DOHH2 (cell line): Measurements from ENCODE around the gene PLIN5.

Experiments
- H3F3A ChIP-seq: fragments of 200-600 bp; sonication (generic), shearing (Covaris generic); 2 replicates; pipeline ENCODE4 v1.6.0; 2016; ENCODE audit warnings: antibody characterized with exemption, mild to moderate bottlenecking; ENCODE audit not compliant: control insufficient read depth, insufficient read depth
- H3K27ac ChIP-seq: fragments of 200-600 bp; sonication (generic); 2 replicates; pipeline ENCODE4 v1.5.1; 2014; ENCODE audit warnings: low read depth, mild to moderate bottlenecking, low read length, moderate library complexity
- H3K27me3 ChIP-seq: fragments of 200-600 bp; sonication (generic); 2 replicates; pipeline ENCODE4 v1.6.1; 2014; ENCODE audit warnings: mild to moderate bottlenecking, low read length, mixed read lengths; ENCODE audit not compliant: control insufficient read depth
- H3K36me3 ChIP-seq: fragments of 200-600 bp; sonication (generic); 2 replicates; pipeline ENCODE4 v1.6.1; 2014; ENCODE audit warnings: mild to moderate bottlenecking, low read length, moderate library complexity, mixed read lengths; ENCODE audit not compliant: control insufficient read depth
- H3K4me1 ChIP-seq: fragments of 200-600 bp; sonication (generic); 2 replicates; pipeline ENCODE4 v1.6.1; 2014; ENCODE audit warnings: mild to moderate bottlenecking, low read length, mixed read lengths; ENCODE audit not compliant: control insufficient read depth
- H3K4me2 ChIP-seq: fragments of 200-600 bp; sonication (generic); 2 replicates; pipeline ENCODE4 v1.6.0; 2014; ENCODE audit warnings: mild to moderate bottlenecking, low read length, moderate library complexity
- H3K4me3 ChIP-seq: fragments of 200-600 bp; sonication (generic); 2 replicates; pipeline ENCODE4 v1.5.1; 2014; ENCODE audit warnings: mild to moderate bottlenecking, low read length, mixed read lengths
- H3K79me2 ChIP-seq: fragments of 200-600 bp; sonication (generic); 2 replicates; pipeline ENCODE4 v1.6.1; 2014; ENCODE audit warnings: mild to moderate bottlenecking, low read length, mixed read lengths; ENCODE audit not compliant: control insufficient read depth
- H3K9me2 ChIP-seq: fragments of 200-600 bp; sonication (generic); replicated peaks from 2 replicates; pipeline ENCODE4 v1.6.1; 2014; ENCODE audit warnings: mild to moderate bottlenecking, low read length, mixed read lengths; ENCODE audit not compliant: control insufficient read depth
- H3K9me3 ChIP-seq: fragments of 200-600 bp; sonication (generic); 2 replicates; pipeline ENCODE4 v1.6.1; 2014; ENCODE audit warnings: antibody characterized with exemption, low read length, mixed read lengths; ENCODE audit not compliant: control insufficient read depth, insufficient read depth
- H4K20me1 ChIP-seq: fragments of 200-600 bp; sonication (generic); 2 replicates; pipeline ENCODE4 v1.6.0; 2014; ENCODE audit warnings: low read depth, mild to moderate bottlenecking, antibody characterized with exemption, low read length, moderate library complexity; ENCODE audit not compliant: control insufficient read depth, insufficient read depth
- EZH2phosphoT487 ChIP-seq: fragments of 200-600 bp; sonication (generic); IDR thresholded peaks from 2 replicates; pipeline ENCODE4 v1.6.1; 2017; ENCODE audit warnings: borderline replicate concordance, mild to moderate bottlenecking, antibody characterized with exemption, low read length, moderate library complexity, mixed read lengths
- TF ChIP-seq, protein P1 (sequence below): fragments of 200-600 bp; sonication (generic); IDR thresholded peaks from one replicate; pipeline ENCODE4 v1.5.1; 2014; ENCODE audit warnings: antibody characterized with exemption, mild to moderate bottlenecking, low read depth, low read length; ENCODE audit not compliant: poor library complexity, severe bottlenecking

PLIN5 gene

DNA sequence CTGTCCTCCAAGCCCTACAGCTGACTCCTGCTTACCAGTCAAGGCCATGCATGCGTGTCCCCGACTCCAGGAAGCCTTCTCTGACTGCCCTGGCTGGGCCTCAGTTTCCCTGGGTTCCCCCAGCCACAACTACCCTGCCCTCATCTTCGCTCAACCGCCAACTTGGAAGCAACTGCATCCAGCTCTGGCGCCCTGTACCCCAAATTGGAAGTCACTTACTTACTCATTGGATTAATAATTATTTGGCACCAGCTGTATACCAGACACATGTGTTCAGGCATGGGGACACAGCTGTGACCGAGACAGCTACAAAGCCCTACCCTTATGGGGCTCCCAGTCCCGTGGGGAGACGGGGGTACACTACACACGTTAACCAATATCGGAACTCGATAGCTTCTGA, 35.4 kb upstream of the PLIN5 start:
- no peaks in the 10 kb centered on the region for H3K36me3 ChIP-seq
- peaks cover 10% of the 10 kb centered on the region for H3K27me3 ChIP-seq
- no peak overlapping the region for H3K4me2 ChIP-seq
- no peaks in the 10 kb centered on the region for H4K20me1 ChIP-seq
- peaks cover 3% of the 10 kb centered on the region; the same call in 1 of the 2 replicates for H3K4me1 ChIP-seq
- H3K4me3 ChIP-seq, result no peak overlapping the region
- H3K27ac ChIP-seq, result no peak overlapping the region
- no peaks in the 10 kb centered on the region for H3F3A ChIP-seq
- no peaks in the 10 kb centered on the region for H3K9me2 ChIP-seq
- no peaks in the 10 kb centered on the region for H3K79me2 ChIP-seq
- H3K9me3 ChIP-seq, result no peaks in the 10 kb centered on the region
- TF ChIP-seq, protein P1, sequence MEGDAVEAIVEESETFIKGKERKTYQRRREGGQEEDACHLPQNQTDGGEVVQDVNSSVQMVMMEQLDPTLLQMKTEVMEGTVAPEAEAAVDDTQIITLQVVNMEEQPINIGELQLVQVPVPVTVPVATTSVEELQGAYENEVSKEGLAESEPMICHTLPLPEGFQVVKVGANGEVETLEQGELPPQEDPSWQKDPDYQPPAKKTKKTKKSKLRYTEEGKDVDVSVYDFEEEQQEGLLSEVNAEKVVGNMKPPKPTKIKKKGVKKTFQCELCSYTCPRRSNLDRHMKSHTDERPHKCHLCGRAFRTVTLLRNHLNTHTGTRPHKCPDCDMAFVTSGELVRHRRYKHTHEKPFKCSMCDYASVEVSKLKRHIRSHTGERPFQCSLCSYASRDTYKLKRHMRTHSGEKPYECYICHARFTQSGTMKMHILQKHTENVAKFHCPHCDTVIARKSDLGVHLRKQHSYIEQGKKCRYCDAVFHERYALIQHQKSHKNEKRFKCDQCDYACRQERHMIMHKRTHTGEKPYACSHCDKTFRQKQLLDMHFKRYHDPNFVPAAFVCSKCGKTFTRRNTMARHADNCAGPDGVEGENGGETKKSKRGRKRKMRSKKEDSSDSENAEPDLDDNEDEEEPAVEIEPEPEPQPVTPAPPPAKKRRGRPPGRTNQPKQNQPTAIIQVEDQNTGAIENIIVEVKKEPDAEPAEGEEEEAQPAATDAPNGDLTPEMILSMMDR, result no peak
- TF ChIP-seq EZH2phosphoT487, result no peak

DNA sequence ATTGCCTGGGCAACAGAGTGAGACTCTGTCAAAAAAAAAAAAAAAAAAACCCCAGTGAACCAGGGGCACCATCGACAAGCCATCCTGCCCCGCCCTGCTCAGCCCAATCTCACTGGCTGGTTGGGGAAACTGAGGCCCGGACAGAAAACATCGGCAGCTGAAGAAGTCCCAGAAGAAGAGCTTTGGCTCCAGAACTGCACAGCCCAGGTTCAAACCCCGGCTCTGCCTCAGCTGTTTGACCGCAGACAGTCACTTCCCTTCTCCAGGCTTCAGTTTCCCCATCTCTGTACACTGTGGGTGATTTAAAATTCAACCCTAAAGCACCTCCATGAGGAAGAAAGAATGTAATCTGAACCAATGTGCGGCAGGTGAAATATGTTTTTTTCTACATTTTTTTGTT, 33.9 kb upstream of the PLIN5 start:
- no peaks in the 10 kb centered on the region for H4K20me1 ChIP-seq
- no peaks in the 10 kb centered on the region for H3K4me1 ChIP-seq
- no peak overlapping the region for H3K27ac ChIP-seq
- H3K9me2 ChIP-seq, result no peaks in the 10 kb centered on the region
- H3K4me2 ChIP-seq, result no peak overlapping the region
- TF ChIP-seq, protein P1, result no peak
- TF ChIP-seq EZH2phosphoT487, result no peak
- H3K4me3 ChIP-seq, result no peak overlapping the region
- H3K9me3 ChIP-seq, result no peaks in the 10 kb centered on the region
- no peaks in the 10 kb centered on the region for H3K79me2 ChIP-seq
- H3F3A ChIP-seq, result no peaks in the 10 kb centered on the region
- no peaks in the 10 kb centered on the region for H3K27me3 ChIP-seq
- H3K36me3 ChIP-seq, result no peaks in the 10 kb centered on the region

DNA sequence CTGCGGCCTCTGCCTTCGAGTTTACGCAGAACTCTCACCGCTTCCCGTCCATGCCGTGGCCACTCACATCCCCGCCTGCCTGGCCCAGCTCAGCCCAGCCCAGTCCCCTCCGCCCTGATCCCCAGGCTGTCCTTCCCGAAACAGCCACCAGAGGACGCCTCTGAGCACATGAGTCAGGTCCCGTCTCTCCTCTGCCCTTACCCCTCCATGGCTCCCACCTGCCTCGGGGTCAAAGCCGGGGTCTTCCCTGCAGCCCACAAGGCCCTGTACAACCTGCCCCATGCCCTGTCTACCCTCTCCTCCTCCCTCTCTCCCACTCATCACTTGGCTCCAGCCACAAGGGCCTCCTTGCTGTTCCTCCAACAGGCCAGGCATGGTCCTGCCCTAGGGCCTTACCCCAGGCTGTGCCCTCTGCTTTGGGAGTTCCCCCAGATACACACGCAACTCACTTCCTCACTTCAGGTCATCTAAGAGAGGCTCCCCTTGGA, 32.6 kb upstream of the PLIN5 start:
- H3K27ac ChIP-seq, result no peak overlapping the region
- TF ChIP-seq EZH2phosphoT487, result no peak
- TF ChIP-seq, protein P1, result peak; percentile 83
- no peaks in the 10 kb centered on the region for H3K36me3 ChIP-seq
- no peaks in the 10 kb centered on the region for H3K79me2 ChIP-seq
- H3K9me3 ChIP-seq, result no peaks in the 10 kb centered on the region
- H3K4me2 ChIP-seq, result no peak overlapping the region
- H3K4me3 ChIP-seq, result no peak overlapping the region
- H3K27me3 ChIP-seq, result no peaks in the 10 kb centered on the region
- no peaks in the 10 kb centered on the region for H4K20me1 ChIP-seq
- H3K4me1 ChIP-seq, result no peaks in the 10 kb centered on the region
- H3K9me2 ChIP-seq, result no peaks in the 10 kb centered on the region
- no peaks in the 10 kb centered on the region for H3F3A ChIP-seq
